CD4-positive, alpha-beta memory T cell (primary cell): ENCODE measurements around the gene INPP5A. TPM values are rescaled to one million over a fixed set of nuclear protein-coding genes. Genes with fewer than 3 reads are reported as not detected.
A peak's percentile ranks its signal among the peaks of the same experiment; 100 is the strongest.

Experiments used
- CTCF ChIA-PET: fragments of 350-600 bp; sonication (Branson Sonifier 250); formaldehyde crosslinking; loops from one replicate; lab custom pipeline; 2021; ENCODE audit warnings: inconsistent platforms; ENCODE audit not compliant: partially characterized antibody; lab: Charles Lee
- POLR2A ChIA-PET: fragments of 350-600 bp; sonication (Branson Sonifier 250); formaldehyde crosslinking; loops from one replicate; lab custom pipeline; 2021; ENCODE audit not compliant: partially characterized antibody; lab: Charles Lee
- DNase-seq, 5 donors: peaks; one replicate each; pipeline versions ENCODE4 v3.0.0 to v3.0.0-alpha.2; 2020 to 2022; ENCODE audit warnings: mixed read lengths in 1 of 5
- H3K27ac ChIP-seq: one replicate; pipeline ENCODE4 v1.7.0; 2013; ENCODE audit warnings: low read depth, low read length
- H3K27me3 ChIP-seq: 2 replicates; pipeline ENCODE4 v1.7.0; 2013; ENCODE audit warnings: mild to moderate bottlenecking, low read length, moderate library complexity; ENCODE audit not compliant: insufficient read depth
- H3K36me3 ChIP-seq: 2 replicates; pipeline ENCODE4 v1.7.0; 2013; ENCODE audit warnings: mild to moderate bottlenecking, low read length, moderate library complexity; ENCODE audit not compliant: insufficient read depth
- H3K4me1 ChIP-seq: 2 replicates; pipeline ENCODE4 v1.7.0; 2013; ENCODE audit warnings: mild to moderate bottlenecking, low read length, moderate library complexity; ENCODE audit not compliant: insufficient read depth
- H3K4me3 ChIP-seq, 2 donors: one replicate each; pipeline ENCODE4 v1.7.0; 2013; ENCODE audit warnings: low read length in 2 of 2, mild to moderate bottlenecking in 1 of 2
- H3K9me3 ChIP-seq, 2 donors: one replicate each; pipeline ENCODE4 v1.7.0; 2013; ENCODE audit warnings: low read length in 2 of 2, control low read depth in 1 of 2; ENCODE audit not compliant: control insufficient read depth in 1 of 2
- H3K27ac Mint-ChIP-seq, 7 donors: one replicate each; pipeline ENCODE4 v1.8.0; 2020 to 2021; ENCODE audit warnings: mixed read lengths in 7 of 7, mild to moderate bottlenecking in 6 of 7, inconsistent platforms in 3 of 7, moderate library complexity in 3 of 7
- H3K27me3 Mint-ChIP-seq, 2 donors: one replicate each; pipeline ENCODE4 v1.8.0; 2020 to 2021; ENCODE audit warnings: mixed read lengths in 2 of 2
- H3K36me3 Mint-ChIP-seq, 2 donors: one replicate each; pipeline ENCODE4 v1.8.0; 2020 to 2021; ENCODE audit warnings: mixed read lengths in 2 of 2, inconsistent platforms in 1 of 2, mild to moderate bottlenecking in 1 of 2
- H3K4me1 Mint-ChIP-seq, 4 donors: one replicate each; pipeline ENCODE4 v1.8.0; 2020 to 2021; ENCODE audit warnings: mixed read lengths in 4 of 4, mild to moderate bottlenecking in 1 of 4
- H3K4me3 Mint-ChIP-seq, 8 donors: one replicate each; pipeline ENCODE4 v1.8.0; 2020 to 2021; ENCODE audit warnings: mixed read lengths in 8 of 8, mild to moderate bottlenecking in 7 of 8, moderate library complexity in 6 of 8, inconsistent platforms in 3 of 8
- H3K9me3 Mint-ChIP-seq, 8 donors: one replicate each; pipeline ENCODE4 v1.8.0; 2020 to 2021; ENCODE audit warnings: mixed read lengths in 8 of 8, mild to moderate bottlenecking in 5 of 8, inconsistent platforms in 3 of 8, moderate library complexity in 1 of 8
- intact Hi-C: fragments of 100-400 bp; cut with micrococcal nuclease; formaldehyde crosslinking; loops from one replicate; pipeline ENCODE4 v1.15.1; 2023
- polyA plus RNA-seq, 2 donors: library from polyadenylated mRNA; unstranded; fragments of 300-500 nt; fragmentation: Illumina TruSeq; gene quantifications; one replicate each; pipeline ENCODE4 v1.2.3, GENCODE V29; 2021
- total RNA-seq, 2 experiments: library from RNA; stranded (reverse); gene quantifications; one replicate each; pipeline ENCODE4 v1.2.3, GENCODE V29; 2021

INPP5A gene
- total and polyA plus RNA-seq, 4 experiments from 2014 or later, result 0.61 to 19.3 (median 10.8) TPM

GRCh38 chr10:132756591-132756990 lies 219.0 kb downstream of the INPP5A start:
- H3K9me3 ChIP-seq, result no peaks in the 10 kb centered on the region
- Mint-ChIP-seq H3K9me3 (peaks cover 0 to 6% (median 0%) of the 10 kb centered on the region in 8 donors), H3K4me1 (peaks cover under 1 to 13% (median 6%) of the 10 kb centered on the region in 4 donors), H3K27ac (no peak overlapping the region), H3K27me3 (no peaks in the 10 kb centered on the region), H3K36me3 (peaks cover 32 to 38% of the 10 kb centered on the region in 2 donors), H3K4me3 (no peak overlapping the region)
- POLR2A ChIA-PET, result no interaction called here
- DNase-seq, result no peak
- no peaks in the 10 kb centered on the region for H3K4me1 ChIP-seq
- CTCF ChIA-PET, result no interaction called here
- intact Hi-C loops, result no loop called here
- no peaks in the 10 kb centered on the region for H3K36me3 ChIP-seq
- no peak overlapping the region for H3K4me3 ChIP-seq
- H3K27me3 ChIP-seq, result no peaks in the 10 kb centered on the region
- no peak overlapping the region for H3K27ac ChIP-seq

- Histone ChIP-seq H3K27ac (no peak overlapping the region), H3K4me3 (no peak overlapping the region), H3K27me3 (no peaks in the 10 kb centered on the region), H3K36me3 (no peaks in the 10 kb centered on the region), H3K4me1 (no peaks in the 10 kb centered on the region), H3K9me3 (no peaks in the 10 kb centered on the region)
- DNase-seq, result no peak
- Mint-ChIP-seq H3K4me1 (peaks cover 5 to 15% (median 10%) of the 10 kb centered on the region in 4 donors), H3K27ac (no peak overlapping the region), H3K36me3 (peaks cover 32 to 38% of the 10 kb centered on the region in 2 donors), H3K27me3 (no peaks in the 10 kb centered on the region), H3K4me3 (no peak overlapping the region), H3K9me3 (peaks cover 0 to 6% (median 0%) of the 10 kb centered on the region in 8 donors)
- intact Hi-C loops, result no loop called here
- CTCF ChIA-PET, result no interaction called here
- POLR2A ChIA-PET, result no interaction called here
Measured at GRCh38 chr10:132757171-132757570, 219.6 kb downstream of the INPP5A start.

- peaks cover 0 to 6% (median 0%) of the 10 kb centered on the region in 8 donors for H3K9me3 Mint-ChIP-seq
- intact Hi-C loops, result no loop called here
- no peaks in the 10 kb centered on the region for H3K4me1 ChIP-seq
- no peak overlapping the region for H3K4me3 ChIP-seq
- peaks cover 6 to 17% (median 13%) of the 10 kb centered on the region in 4 donors for H3K4me1 Mint-ChIP-seq
- no peak overlapping the region for H3K27ac ChIP-seq
- no peak for DNase-seq
- H3K4me3 Mint-ChIP-seq, result no peak overlapping the region
- H3K9me3 ChIP-seq, result no peaks in the 10 kb centered on the region
- H3K36me3 Mint-ChIP-seq, result peaks cover 27 to 29% of the 10 kb centered on the region in 2 donors
- ChIA-PET CTCF (no interaction called here), POLR2A (no interaction called here)
- no peak overlapping the region for H3K27ac Mint-ChIP-seq
- no peaks in the 10 kb centered on the region for H3K36me3 ChIP-seq
- no peaks in the 10 kb centered on the region for H3K27me3 Mint-ChIP-seq
- H3K27me3 ChIP-seq, result no peaks in the 10 kb centered on the region
Measured at GRCh38 chr10:132758865-132759264, 221.3 kb downstream of the INPP5A start.

GRCh38 chr10:132761395-132762060 lies 223.9 kb downstream of the INPP5A start:
- H3K27me3 ChIP-seq, result no peaks in the 10 kb centered on the region
- no peak overlapping the region for H3K4me3 ChIP-seq

GRCh38 chr10:132762267-132762666 lies 224.7 kb downstream of the INPP5A start:
- no peak overlapping the region for H3K4me3 Mint-ChIP-seq
- H3K9me3 Mint-ChIP-seq, result peaks cover 0 to 4% (median 0%) of the 10 kb centered on the region in 8 donors
- Histone ChIP-seq H3K4me1 (no peaks in the 10 kb centered on the region), H3K4me3 (no peak overlapping the region), H3K36me3 (no peaks in the 10 kb centered on the region), H3K27me3 (no peaks in the 10 kb centered on the region), H3K9me3 (no peaks in the 10 kb centered on the region), H3K27ac (no peak overlapping the region)
- no peaks in the 10 kb centered on the region for H3K27me3 Mint-ChIP-seq
- intact Hi-C loops, result no loop called here
- H3K27ac Mint-ChIP-seq, result peak overlapping the region in 2 of 7 donors; percentile 11 to 37
- H3K36me3 Mint-ChIP-seq, result peaks cover 15% of the 10 kb centered on the region in 2 donors
- H3K4me1 Mint-ChIP-seq, result peaks cover 5 to 17% (median 10%) of the 10 kb centered on the region in 4 donors
- ChIA-PET CTCF (no interaction called here), POLR2A (no interaction called here)
- no peak for DNase-seq

More at GRCh38 chr10:132761395-132762060, 223.9 kb downstream of the INPP5A start:
- Mint-ChIP-seq H3K4me1 (peaks cover 5 to 17% (median 10%) of the 10 kb centered on the region in 4 donors), H3K36me3 (peaks cover 15 to 19% of the 10 kb centered on the region in 2 donors), H3K4me3 (peak overlapping the region in 1 of 8 donors; percentile 8), H3K27me3 (no peaks in the 10 kb centered on the region), H3K9me3 (peaks cover 0 to 4% (median 0%) of the 10 kb centered on the region in 8 donors), H3K27ac (peak overlapping the region in 4 of 7 donors; percentile 18 to 84 (median 39))
- Histone ChIP-seq H3K9me3 (no peaks in the 10 kb centered on the region), H3K36me3 (no peaks in the 10 kb centered on the region), H3K4me1 (no peaks in the 10 kb centered on the region), H3K27ac (no peak overlapping the region)
- DNase-seq, result no peak
- CTCF ChIA-PET, result no interaction called here
- intact Hi-C loops, result no loop called here
- POLR2A ChIA-PET, result no interaction called here

GRCh38 chr10:132763545-132763944 lies 226.0 kb downstream of the INPP5A start:
- intact Hi-C loops, result no loop called here
- peaks cover 0 to 4% (median 0%) of the 10 kb centered on the region in 8 donors for H3K9me3 Mint-ChIP-seq

GRCh38 chr10:132764108-132764507 lies 226.5 kb downstream of the INPP5A start:
- no peaks in the 10 kb centered on the region for H3K9me3 ChIP-seq
- H3K4me1 ChIP-seq, result no peaks in the 10 kb centered on the region
- no peak for DNase-seq
- H3K36me3 Mint-ChIP-seq, result peaks cover 18 to 21% of the 10 kb centered on the region in 2 donors
- H3K4me3 Mint-ChIP-seq, result no peak overlapping the region
- H3K27ac Mint-ChIP-seq, result peak overlapping the region in 1 of 7 donors; percentile 51
- H3K27me3 Mint-ChIP-seq, result no peaks in the 10 kb centered on the region
- H3K9me3 Mint-ChIP-seq, result peaks cover 0 to 4% (median 0%) of the 10 kb centered on the region in 8 donors
- peaks cover 5 to 17% (median 10%) of the 10 kb centered on the region in 4 donors for H3K4me1 Mint-ChIP-seq
- intact Hi-C loops, result no loop called here
- CTCF ChIA-PET, result no interaction called here
- H3K36me3 ChIP-seq, result no peaks in the 10 kb centered on the region
- H3K4me3 ChIP-seq, result no peak overlapping the region
- H3K27me3 ChIP-seq, result no peaks in the 10 kb centered on the region
- no peak overlapping the region for H3K27ac ChIP-seq
- POLR2A ChIA-PET, result no interaction called here

More at GRCh38 chr10:132763545-132763944, 226.0 kb downstream of the INPP5A start:
- Histone ChIP-seq H3K36me3 (no peaks in the 10 kb centered on the region), H3K27ac (no peak overlapping the region), H3K27me3 (no peaks in the 10 kb centered on the region), H3K9me3 (no peaks in the 10 kb centered on the region), H3K4me3 (no peak overlapping the region), H3K4me1 (no peaks in the 10 kb centered on the region)
- Mint-ChIP-seq H3K4me3 (no peak overlapping the region), H3K27me3 (no peaks in the 10 kb centered on the region), H3K36me3 (peaks cover 15% of the 10 kb centered on the region in 2 donors), H3K27ac (no peak overlapping the region), H3K4me1 (peaks cover 5 to 17% (median 10%) of the 10 kb centered on the region in 4 donors)
- ChIA-PET POLR2A (no interaction called here), CTCF (no interaction called here)
- DNase-seq, result no peak
